Peyer's patch (tissue), 4 donors: Measurements from ENCODE around the gene GPR146. TPM values are rescaled to one million over a fixed set of nuclear protein-coding genes. Genes with fewer than 3 reads are reported as not detected.
A peak's percentile ranks its signal among the peaks of the same experiment; 100 is the strongest.

Source experiments
- DNase-seq, 3 donors: peaks; one replicate each; pipeline ENCODE4 v3.0.0-alpha.2; 2017 to 2019
- H3K27ac ChIP-seq, 4 donors: fragments of 200-600 bp; sonication (generic); one replicate each; pipeline ENCODE4 v1.5.1; 2016 to 2019
- H3K27me3 ChIP-seq, 2 donors: fragments of 200-600 bp; sonication (generic); one replicate each; pipeline ENCODE4 v1.5.1; 2019
- H3K36me3 ChIP-seq, 3 donors: fragments of 200-600 bp; sonication (generic); one replicate each; pipeline ENCODE4 v1.5.1; 2016 to 2019
- H3K4me1 ChIP-seq, 4 donors: fragments of 200-600 bp; sonication (generic); one replicate each; pipeline ENCODE4 v1.5.1; 2016 to 2019
- H3K4me3 ChIP-seq, 4 donors: fragments of 200-600 bp; sonication (generic); 1 replicate in 3 of 4; 2 replicates in 1 of 4; pipeline ENCODE4 v1.5.1; 2016 to 2019; ENCODE audit warnings: mild to moderate bottlenecking in 1 of 4
- H3K9me3 ChIP-seq, 4 donors: fragments of 200-600 bp; sonication (generic); one replicate each; pipeline ENCODE4 v1.5.1; 2016 to 2019; ENCODE audit warnings: mild to moderate bottlenecking in 1 of 4
- CTCF ChIP-seq, 6 experiments: fragments of 450-650 bp in 4 of 6; fragments of 200-600 bp in 2 of 6; sonication (generic) in 1 of 6; IDR thresholded peaks; one replicate each; pipeline ENCODE4 v1.5.1; 2017 to 2019; ENCODE audit warnings: antibody characterized with exemption in 6 of 6, mild to moderate bottlenecking in 3 of 6, moderate library complexity in 1 of 6
- POLR2A ChIP-seq, 2 donors: fragments of 450-650 bp; IDR thresholded peaks; one replicate each; pipeline ENCODE4 v1.5.1; 2017; ENCODE audit warnings: antibody characterized with exemption in 2 of 2, mild to moderate bottlenecking in 2 of 2, moderate library complexity in 2 of 2
- total RNA-seq, 4 donors: library from RNA; depleted of rRNA; stranded (reverse); fragments of >200 nt; gene quantifications; one replicate each; pipeline ENCODE4 v1.1.0, GENCODE V29; 2016

The GPR146 gene
- total RNA-seq, 4 donors from 2014 or later, result 1.4 to 13.2 (median 4.4) TPM

GRCh38 chr7:1045069-1046063, 1.0 kb downstream of the GPR146 start:
- DNase-seq, result no peak
- Histone ChIP-seq H3K27me3 (no peaks in the 10 kb centered on the region), H3K4me1 (peaks cover 0 to 58% (median 2%) of the 10 kb centered on the region in 4 donors), H3K27ac (peak overlapping the region; percentile 76 to 92 (median 84)), H3K9me3 (no peaks in the 10 kb centered on the region), H3K4me3 (peak overlapping the region; percentile 65 to 87 (median 82)), H3K36me3 (no peaks in the 10 kb centered on the region)
- TF ChIP-seq POLR2A (IDR thresholded peaks at IDR 0.05) (no peak), CTCF (IDR thresholded peaks at IDR 0.05) (peak in 1 of 6 experiments; percentile 1)

DNA sequence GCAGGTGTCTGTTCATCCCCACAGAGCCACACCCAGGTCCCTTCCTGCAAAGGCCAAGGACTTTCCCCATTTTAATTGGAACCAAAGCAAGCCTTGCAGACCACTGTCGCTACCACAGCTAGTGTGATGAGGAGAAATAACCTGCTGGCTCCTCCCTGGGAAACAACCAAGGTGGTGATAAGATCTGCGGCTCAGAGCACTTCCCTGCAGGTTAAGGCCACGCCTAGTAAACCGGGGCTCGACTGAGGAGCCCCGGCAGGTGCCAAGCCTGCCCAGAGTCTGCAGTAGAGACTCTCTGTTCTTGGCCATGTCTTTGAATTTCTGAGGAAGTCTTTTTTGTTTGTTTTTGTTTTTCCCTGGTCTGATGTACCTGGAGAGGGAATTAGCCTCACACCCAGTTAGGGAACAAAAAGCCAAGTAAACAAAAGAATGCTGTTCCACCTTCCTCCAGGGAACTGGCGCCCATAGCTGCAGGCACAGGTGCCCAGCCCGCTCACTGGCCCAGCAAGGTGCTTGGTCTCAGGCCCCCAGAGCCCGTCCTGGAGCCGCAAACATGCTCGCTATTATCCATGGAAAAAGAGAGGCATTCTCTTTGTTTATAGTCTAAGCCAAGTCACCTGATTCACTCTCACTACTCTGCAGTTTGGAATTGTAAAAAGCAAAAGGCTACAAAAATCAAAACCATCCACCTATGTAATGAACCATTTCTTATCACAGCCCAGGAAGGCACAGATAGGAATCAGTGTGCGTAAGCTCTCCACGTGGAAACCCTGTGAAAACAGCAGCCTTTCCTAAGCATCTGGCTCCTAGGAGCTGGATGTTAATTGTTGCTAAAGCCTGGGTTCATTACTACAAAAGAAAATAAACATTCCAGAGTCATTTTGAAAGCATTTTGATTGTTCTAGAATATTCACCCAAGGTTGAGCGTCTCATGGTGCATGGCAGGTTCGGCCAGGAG, 2.7 kb downstream of the GPR146 start:
- TF ChIP-seq POLR2A (IDR thresholded peaks at IDR 0.05) (no peak), CTCF (IDR thresholded peaks at IDR 0.05) (no peak)
- Histone ChIP-seq H3K4me3 (no peak overlapping the region), H3K27me3 (no peaks in the 10 kb centered on the region), H3K9me3 (no peaks in the 10 kb centered on the region), H3K36me3 (no peaks in the 10 kb centered on the region), H3K4me1 (peaks cover 0 to 58% (median 2%) of the 10 kb centered on the region in 4 donors), H3K27ac (no peak overlapping the region)
- DNase-seq, result no peak

GRCh38 chr7:1049006-1049741, 4.8 kb downstream of the GPR146 start:
- peak overlapping the region in 2 of 4 donors; percentile 2 to 5 for H3K27ac ChIP-seq

GRCh38 chr7:1049801-1050200, 5.5 kb downstream of the GPR146 start:
- no peaks in the 10 kb centered on the region for H3K36me3 ChIP-seq
- peaks cover 0 to 67% (median 4%) of the 10 kb centered on the region in 4 donors for H3K4me1 ChIP-seq
- DNase-seq, result no peak
- TF ChIP-seq POLR2A (IDR thresholded peaks at IDR 0.05), result no peak
- TF ChIP-seq CTCF (IDR thresholded peaks at IDR 0.05), result no peak
- peak overlapping the region in 1 of 4 donors; percentile 2 for H3K27ac ChIP-seq
- H3K9me3 ChIP-seq, result no peaks in the 10 kb centered on the region
- H3K4me3 ChIP-seq, result no peak overlapping the region
- no peaks in the 10 kb centered on the region for H3K27me3 ChIP-seq

More at GRCh38 chr7:1049006-1049741, 4.8 kb downstream of the GPR146 start:
- no peaks in the 10 kb centered on the region for H3K27me3 ChIP-seq
- TF ChIP-seq POLR2A (IDR thresholded peaks at IDR 0.05) (no peak), CTCF (IDR thresholded peaks at IDR 0.05) (no peak)
- no peaks in the 10 kb centered on the region for H3K36me3 ChIP-seq
- H3K4me3 ChIP-seq, result no peak overlapping the region
- no peak for DNase-seq
- no peaks in the 10 kb centered on the region for H3K9me3 ChIP-seq
- peaks cover 0 to 62% (median 2%) of the 10 kb centered on the region in 4 donors for H3K4me1 ChIP-seq
